HG03354 (cell line): ENCODE results near the gene AGPAT4.

ENCODE experiments used
- ATAC-seq: cut with Tn5 transposase; IDR thresholded peaks from one replicate; pipeline ENCODE4 v1.9.1; 2021; ENCODE audit warnings: mild to moderate bottlenecking; ENCODE audit not compliant: unreplicated experiment, poor library complexity, severe bottlenecking

Gene AGPAT4

DNA sequence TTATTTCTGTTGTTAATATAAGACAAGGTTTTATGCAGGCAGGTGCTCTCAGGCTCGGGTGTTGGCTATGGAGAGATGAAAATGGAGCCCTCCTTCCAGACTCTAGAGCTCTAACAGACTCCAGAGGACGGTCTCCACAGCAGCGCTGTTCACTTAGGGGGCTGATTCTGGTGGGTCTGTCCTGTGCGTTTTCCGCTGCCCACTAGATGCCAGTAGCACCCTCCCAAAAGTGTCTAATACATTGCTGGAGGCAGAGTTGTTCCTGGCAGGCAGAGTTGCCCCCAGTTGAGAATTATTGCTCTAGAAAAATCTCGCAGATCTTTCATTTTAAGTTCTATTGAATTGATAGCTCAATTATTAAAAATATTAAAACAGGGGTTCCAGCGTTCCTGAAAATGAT is 172.3 kb downstream of the AGPAT4 start:
- no peak for ATAC-seq

DNA sequence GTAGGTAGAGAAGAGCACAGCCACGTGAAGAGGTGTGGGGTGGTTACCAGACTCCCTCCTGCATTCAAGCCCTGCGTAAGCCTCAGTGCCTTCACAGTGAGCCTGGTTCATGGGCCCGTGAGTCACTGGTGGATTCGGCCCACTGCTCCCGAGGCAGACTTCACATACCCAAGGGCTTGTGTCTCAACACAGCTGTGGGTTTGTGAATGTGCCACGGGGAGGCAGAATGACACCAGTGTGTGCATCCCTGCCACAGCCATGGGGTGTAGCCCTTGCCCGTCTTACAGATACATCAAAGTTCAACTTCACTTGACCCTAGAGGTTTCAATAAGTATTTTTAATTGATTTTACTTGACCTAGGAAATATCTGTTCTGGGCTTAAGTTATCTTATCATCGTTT is 173.8 kb downstream of the AGPAT4 start:
- no peak for ATAC-seq

DNA sequence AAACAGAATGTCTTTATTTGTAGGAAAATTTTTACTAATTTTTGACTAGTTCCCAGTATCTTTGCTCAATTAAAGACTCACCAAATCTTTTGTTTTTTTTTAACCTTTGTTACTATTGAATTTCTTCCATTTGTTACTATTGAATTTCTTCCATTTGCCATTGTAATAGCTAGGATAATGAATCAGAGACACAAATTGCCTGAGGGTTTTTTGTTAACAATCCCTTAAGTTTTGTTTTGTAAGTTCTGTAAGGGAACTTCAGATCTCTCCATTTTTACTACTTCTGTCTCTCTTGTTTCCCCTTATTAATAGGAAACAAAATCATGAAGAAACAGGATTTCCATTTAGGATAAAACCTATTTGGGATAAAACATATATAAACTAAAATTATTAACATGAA is 177.9 kb downstream of the AGPAT4 start:
- ATAC-seq, result no peak

DNA sequence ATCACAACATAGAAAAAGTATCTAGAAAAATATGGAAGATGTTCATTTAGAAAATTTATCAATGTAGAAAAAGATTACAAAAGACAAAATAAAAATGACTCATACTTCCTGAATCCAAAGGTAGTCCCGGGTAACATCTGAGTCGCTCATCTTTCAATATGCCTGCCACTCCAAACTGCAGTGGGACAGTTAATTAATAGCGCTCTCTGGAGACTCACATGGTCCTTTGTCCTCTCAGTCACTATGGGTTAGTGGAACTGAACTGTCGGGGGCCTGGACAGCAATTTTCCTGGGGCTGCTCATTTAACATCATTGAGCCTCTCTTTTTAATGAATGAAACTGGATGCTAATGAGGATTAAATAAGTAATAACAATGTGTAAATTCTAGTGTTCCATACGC is 178.9 kb downstream of the AGPAT4 start:
- ATAC-seq, result no peak

DNA sequence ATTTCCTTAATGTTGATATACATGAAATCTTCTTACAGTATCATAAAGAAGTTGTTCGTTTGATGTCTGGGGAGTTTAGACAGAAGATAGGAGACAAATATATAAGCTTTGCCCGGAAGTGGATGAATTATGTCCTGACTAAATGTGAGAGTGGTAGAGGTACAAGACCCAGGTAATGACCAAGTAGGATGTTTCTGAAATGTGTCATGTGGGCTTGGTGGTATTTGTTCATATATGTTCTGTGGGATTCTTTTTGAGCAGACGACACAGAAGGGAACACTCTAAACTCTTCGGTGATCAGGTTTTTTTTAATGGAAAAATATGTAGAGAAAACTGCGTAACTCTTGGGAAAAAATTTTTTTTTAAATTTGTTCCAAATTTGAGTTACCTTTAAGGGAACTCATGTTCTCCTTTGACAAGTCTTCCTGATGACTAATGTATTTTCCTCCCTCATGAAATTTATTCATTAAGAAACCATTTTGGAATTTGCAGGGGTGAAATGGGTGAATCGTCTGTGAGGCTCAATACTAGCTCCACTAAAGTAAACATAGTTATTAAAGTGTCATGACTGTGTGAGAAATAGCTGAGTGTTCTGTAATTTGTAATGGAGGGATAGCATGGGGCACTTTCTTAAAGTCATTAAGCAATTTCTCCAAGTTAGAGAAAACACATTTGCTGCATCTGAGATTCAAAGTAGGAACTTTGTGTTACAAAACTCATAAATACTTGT is 181.7 kb downstream of the AGPAT4 start:
- ATAC-seq, result no peak

DNA sequence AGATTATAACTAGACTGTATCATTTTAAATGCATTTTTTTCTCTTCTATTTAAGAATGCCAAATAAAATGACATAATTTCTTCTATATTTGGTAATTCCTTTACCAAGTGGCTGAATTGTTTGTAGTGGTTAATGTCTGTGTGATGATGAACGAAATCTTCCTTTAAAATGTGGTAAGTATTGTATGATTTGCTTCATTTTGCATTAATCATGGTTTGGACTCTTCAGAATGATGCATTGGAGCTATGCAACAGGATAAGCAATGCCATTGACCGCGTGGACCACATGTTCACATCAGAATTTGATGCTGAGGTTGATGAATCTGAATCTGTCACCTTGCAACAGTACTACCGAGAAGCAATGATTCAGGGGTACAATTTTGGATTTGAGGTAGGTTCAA is 182.7 kb downstream of the AGPAT4 start:
- ATAC-seq, result no peak

DNA sequence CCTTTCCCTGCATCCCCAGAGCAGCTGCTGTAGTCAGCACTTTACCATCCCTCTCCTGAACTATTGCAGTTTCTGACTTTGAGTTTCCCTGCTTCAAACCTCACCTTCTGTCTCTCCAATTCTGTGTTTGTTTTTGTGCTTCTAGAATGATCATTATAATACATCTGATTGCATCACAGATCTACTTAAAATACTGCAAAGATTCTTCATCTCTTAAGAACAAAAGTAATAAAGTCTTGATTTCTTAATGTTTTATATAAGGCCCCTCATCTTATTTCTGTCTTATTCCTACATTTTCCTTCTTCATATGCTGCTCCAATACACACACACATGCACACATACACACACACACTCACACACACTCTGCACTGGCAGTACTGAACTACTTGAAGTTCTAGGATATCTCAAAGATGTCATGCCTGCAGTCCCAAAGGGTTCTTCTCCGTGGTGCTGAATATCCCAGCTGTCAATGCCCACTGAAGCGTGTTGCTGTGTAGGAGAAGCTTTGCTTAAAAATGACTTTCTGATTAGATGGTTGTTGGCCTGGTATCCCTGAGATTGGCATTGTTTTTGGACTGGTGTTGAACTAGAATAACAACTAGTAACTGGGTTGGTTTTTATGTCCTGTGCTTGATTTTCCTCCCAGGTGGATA is 185.1 kb downstream of the AGPAT4 start:
- no peak for ATAC-seq

DNA sequence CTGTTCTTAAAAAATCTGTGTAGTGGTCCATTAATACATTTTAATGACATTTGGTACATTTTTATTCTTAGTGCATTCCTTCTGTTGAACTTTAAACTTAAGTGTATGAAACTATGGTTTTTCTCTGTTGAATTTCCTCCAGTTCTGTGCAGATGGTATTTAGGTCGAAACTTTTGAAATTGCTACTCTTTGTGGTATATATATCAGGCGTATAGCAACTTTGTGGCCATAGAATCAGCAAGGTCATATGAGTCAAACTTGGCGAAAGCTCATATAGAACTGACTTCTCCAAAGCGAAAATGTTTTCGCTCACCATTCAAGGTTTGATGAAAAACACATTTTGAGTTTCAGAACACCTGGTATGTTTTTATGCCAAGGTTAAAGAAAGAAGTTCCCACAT is 188.6 kb downstream of the AGPAT4 start:
- ATAC-seq, result no peak

DNA sequence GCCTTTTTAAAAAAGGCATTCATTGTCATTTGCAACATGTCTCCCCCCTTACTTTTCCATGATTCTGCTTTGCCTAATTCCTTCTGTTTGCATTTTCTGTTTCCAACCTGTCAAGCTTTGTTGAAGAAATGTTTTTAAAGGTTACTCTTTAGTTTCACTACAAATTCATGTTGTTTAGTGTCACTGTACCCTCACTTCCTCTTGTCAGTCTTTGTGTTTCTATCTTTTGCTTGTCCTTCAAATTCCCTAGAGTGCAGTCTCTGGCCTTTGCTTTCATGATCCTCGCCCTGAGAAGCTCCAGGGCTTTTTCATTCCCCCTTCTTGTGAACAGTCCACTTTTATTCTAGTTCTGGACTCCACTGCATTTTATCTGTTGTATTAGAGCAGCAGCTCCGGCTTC is 191.6 kb downstream of the AGPAT4 start:
- ATAC-seq, result peak; percentile 77

DNA sequence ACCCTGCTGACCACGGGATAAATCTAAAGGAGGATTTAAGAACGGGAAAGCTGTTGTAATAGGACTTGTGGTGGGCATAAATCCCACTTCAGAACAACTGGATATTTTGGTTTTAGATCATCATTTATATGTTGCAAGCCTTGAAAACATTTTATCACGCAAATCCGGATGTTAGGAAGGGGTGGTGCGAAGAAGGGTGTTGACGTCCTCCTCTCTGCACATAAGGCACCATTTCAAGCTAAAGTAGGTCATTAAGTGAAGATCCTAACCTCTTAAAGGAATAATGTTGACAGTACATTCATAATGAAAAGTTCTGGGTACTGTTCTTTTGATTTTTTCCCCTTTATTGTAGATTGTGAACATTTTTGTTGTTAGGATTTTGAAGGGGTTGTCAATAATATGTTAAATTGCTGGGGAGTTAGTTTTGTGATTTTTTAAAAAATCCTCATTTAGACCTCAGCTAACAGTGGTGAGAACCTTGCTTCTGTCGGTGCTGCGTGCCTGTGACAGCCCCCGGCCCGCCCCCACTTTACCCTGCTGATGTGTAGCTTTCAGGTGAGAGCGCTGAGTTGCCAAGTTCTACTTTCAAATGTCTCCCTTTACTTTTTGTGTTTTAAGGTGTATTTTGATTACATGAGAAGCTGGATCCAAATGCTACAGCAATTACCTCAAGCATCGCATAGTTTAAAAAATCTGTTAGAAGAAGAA is 193.4 kb downstream of the AGPAT4 start:
- ATAC-seq, result no peak
